COR-L47 (cell line): ENCODE measurements around the gene DGKG.
A peak's percentile ranks its signal among the peaks of the same experiment; 100 is the strongest.

Experiments used
- DNase-seq: peaks from one replicate; lab custom pipeline; 2025; lab: John Stamatoyannopoulos, UW

DGKG gene

GRCh38 chr3:186275436-186275835, 86.6 kb downstream of the DGKG start:
- DNase-seq, result no peak

GRCh38 chr3:186273586-186273985, 88.4 kb downstream of the DGKG start:
- DNase-seq, result no peak

- no peak for DNase-seq
Measured at GRCh38 chr3:186270701-186271100, 91.3 kb downstream of the DGKG start.

- DNase-seq, result no peak
Measured at GRCh38 chr3:186268616-186269448, 93.2 kb downstream of the DGKG start.

GRCh38 chr3:186267758-186268157, 94.3 kb downstream of the DGKG start:
- no peak for DNase-seq

GRCh38 chr3:186264608-186265400, 97.2 kb downstream of the DGKG start:
- no peak for DNase-seq

GRCh38 chr3:186261638-186262037, 100.4 kb downstream of the DGKG start:
- no peak for DNase-seq

GRCh38 chr3:186260726-186261125, 101.3 kb downstream of the DGKG start:
- no peak for DNase-seq

GRCh38 chr3:186259612-186260383, 102.2 kb downstream of the DGKG start:
- peak; percentile 58 for DNase-seq

GRCh38 chr3:186258968-186259367, 103.1 kb downstream of the DGKG start:
- DNase-seq, result no peak

GRCh38 chr3:186257866-186258265, 104.2 kb downstream of the DGKG start:
- DNase-seq, result no peak

GRCh38 chr3:186255703-186256331, 106.2 kb downstream of the DGKG start:
- no peak for DNase-seq

- DNase-seq, result no peak
Measured at GRCh38 chr3:186254676-186255650, 107.1 kb downstream of the DGKG start.

- DNase-seq, result no peak
Measured at GRCh38 chr3:186251948-186252619, 110.0 kb downstream of the DGKG start.

- DNase-seq, result no peak
Measured at GRCh38 chr3:186248850-186249249, 113.2 kb downstream of the DGKG start.

- no peak for DNase-seq
Measured at GRCh38 chr3:186247821-186248814, 113.9 kb downstream of the DGKG start.

- no peak for DNase-seq
Measured at GRCh38 chr3:186246941-186247340, 115.1 kb downstream of the DGKG start.

- DNase-seq, result no peak
Measured at GRCh38 chr3:186244016-186244415, 118.0 kb downstream of the DGKG start.
